ENCODE results near the gene TUBA4B. TPM values are rescaled to one million over a fixed set of nuclear protein-coding genes. Genes with fewer than 3 reads are reported as not detected.

Gene TUBA4B
- total RNA-seq, 1 donor from 2014 or later: not detected

GRCh38 chr2:219279916-219280516 is 27.0 kb downstream of the TUBA4B start:
- DNase-seq: no peak
- Histone ChIP-seq H3K36me3 (peaks cover 49% of the 10 kb centered on the region), H3K4me1 (peaks cover 70% of the 10 kb centered on the region), H3K27me3 (ENCODE audit: low read depth) (no peaks in the 10 kb centered on the region), H3K4me3 (peak overlapping the region; percentile 88), H3K9me3 (replicated peaks) (no peaks in the 10 kb centered on the region), H3K27ac (replicated peaks) (peak overlapping the region; percentile 98)
- intact Hi-C loops (cut with micrococcal nuclease): no loop called here
- TF ChIP-seq, protein P1, sequence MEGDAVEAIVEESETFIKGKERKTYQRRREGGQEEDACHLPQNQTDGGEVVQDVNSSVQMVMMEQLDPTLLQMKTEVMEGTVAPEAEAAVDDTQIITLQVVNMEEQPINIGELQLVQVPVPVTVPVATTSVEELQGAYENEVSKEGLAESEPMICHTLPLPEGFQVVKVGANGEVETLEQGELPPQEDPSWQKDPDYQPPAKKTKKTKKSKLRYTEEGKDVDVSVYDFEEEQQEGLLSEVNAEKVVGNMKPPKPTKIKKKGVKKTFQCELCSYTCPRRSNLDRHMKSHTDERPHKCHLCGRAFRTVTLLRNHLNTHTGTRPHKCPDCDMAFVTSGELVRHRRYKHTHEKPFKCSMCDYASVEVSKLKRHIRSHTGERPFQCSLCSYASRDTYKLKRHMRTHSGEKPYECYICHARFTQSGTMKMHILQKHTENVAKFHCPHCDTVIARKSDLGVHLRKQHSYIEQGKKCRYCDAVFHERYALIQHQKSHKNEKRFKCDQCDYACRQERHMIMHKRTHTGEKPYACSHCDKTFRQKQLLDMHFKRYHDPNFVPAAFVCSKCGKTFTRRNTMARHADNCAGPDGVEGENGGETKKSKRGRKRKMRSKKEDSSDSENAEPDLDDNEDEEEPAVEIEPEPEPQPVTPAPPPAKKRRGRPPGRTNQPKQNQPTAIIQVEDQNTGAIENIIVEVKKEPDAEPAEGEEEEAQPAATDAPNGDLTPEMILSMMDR (IDR thresholded peaks at IDR 0.05; ENCODE audit: borderline replicate concordance): no peak

DNA sequence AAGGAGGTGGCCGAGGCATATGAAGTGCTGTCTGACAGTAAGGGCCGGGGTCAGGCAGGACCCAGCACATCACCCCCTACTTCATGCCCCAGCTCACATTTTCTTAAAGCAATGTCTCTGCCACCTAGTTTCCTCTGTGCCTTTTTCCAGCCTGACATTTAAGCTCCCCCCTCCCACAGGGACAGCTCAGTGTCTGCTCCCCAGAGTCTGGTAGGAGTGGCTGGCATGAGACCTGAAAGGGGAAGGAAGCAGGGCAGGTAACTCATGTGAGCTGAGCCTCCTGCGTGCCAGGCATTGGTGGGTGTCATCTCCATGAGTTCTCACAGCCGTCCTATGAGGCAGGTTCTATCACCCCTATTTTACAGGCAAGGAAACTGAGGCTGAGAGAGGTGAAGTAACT is 27.6 kb downstream of the TUBA4B start:
- Histone ChIP-seq H3K27me3 (ENCODE audit: low read depth) (no peaks in the 10 kb centered on the region), H3K4me3 (peak overlapping the region; percentile 88), H3K36me3 (peaks cover 55% of the 10 kb centered on the region), H3K27ac (replicated peaks) (peak overlapping the region; percentile 98), H3K4me1 (peaks cover 75% of the 10 kb centered on the region), H3K9me3 (replicated peaks) (no peaks in the 10 kb centered on the region)
- intact Hi-C loops (cut with micrococcal nuclease): no loop called here
- no peak for DNase-seq
- TF ChIP-seq, protein P1 (IDR thresholded peaks at IDR 0.05; ENCODE audit: borderline replicate concordance): no peak

GRCh38 chr2:219281588-219281987 is 28.5 kb downstream of the TUBA4B start:
- Histone ChIP-seq H3K4me3 (no peak overlapping the region), H3K9me3 (replicated peaks) (no peaks in the 10 kb centered on the region), H3K4me1 (peaks cover 81% of the 10 kb centered on the region), H3K36me3 (peaks cover 58% of the 10 kb centered on the region), H3K27ac (replicated peaks) (no peak overlapping the region), H3K27me3 (ENCODE audit: low read depth) (no peaks in the 10 kb centered on the region)
- TF ChIP-seq, protein P1 (IDR thresholded peaks at IDR 0.05; ENCODE audit: borderline replicate concordance): no peak
- intact Hi-C loops (cut with micrococcal nuclease): no loop called here
- no peak for DNase-seq

DNA sequence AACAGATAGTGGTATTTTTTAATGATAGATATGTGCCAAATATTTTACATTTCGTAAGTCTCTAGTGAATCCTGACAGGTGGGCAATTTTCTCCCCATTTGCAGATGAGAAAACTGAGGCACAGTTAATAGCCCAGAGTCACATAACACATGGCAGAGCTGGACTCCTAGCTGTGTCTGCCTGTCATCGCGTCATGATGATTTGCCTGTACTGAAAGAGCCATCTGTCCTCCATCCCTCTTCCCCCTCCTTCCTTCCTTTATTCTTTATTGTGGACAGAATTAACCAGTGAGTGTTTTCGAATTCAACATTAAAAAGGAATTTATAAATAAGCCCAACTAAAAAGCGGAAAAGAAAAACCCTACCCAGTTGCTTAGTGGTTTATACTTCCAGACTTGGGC is 29.3 kb downstream of the TUBA4B start:
- Histone ChIP-seq H3K27ac (replicated peaks) (no peak overlapping the region), H3K4me1 (peaks cover 82% of the 10 kb centered on the region), H3K27me3 (ENCODE audit: low read depth) (no peaks in the 10 kb centered on the region), H3K4me3 (no peak overlapping the region), H3K9me3 (replicated peaks) (no peaks in the 10 kb centered on the region), H3K36me3 (peaks cover 61% of the 10 kb centered on the region)
- intact Hi-C loops (cut with micrococcal nuclease): no loop called here
- DNase-seq: no peak
- TF ChIP-seq, protein P1 (IDR thresholded peaks at IDR 0.05; ENCODE audit: borderline replicate concordance): no peak

DNA sequence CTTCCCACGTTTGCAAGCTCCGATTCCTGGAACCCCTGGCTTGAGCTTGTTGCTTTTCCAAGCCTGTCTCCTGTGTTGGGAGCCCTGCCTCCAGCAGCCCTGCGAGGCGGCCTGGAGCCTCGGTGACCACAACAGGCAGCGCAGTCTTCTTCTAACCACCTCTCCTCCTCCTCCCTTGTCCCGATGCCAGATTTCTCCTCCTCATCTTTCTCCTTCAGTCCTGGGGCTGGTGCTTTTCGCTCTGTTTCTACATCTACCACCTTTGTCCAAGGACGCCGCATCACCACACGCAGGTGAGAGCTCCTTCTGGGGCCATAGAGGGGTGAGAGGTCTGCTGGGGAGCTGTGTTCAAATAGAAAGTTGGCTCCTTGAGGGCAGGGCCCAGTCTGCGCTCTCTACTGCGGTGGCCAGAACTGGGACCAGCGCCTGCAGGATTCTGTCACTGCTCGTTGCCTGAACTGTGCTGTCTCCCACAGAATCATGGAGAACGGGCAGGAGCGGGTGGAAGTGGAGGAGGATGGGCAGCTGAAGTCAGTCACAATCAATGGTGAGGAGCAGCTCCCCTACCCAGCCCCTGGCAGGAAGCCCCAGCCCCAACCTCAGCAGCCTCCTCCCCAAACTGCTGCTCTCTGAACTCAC is 30.0 kb downstream of the TUBA4B start:
- Histone ChIP-seq H3K27ac (replicated peaks) (no peak overlapping the region), H3K4me1 (peaks cover 76% of the 10 kb centered on the region)

More for the DNA sequence above, 30.0 kb downstream of the TUBA4B start:
- TF ChIP-seq, protein P1 (IDR thresholded peaks at IDR 0.05; ENCODE audit: borderline replicate concordance): no peak
- no peak for DNase-seq
- peaks cover 61% of the 10 kb centered on the region for H3K36me3 ChIP-seq
- no peaks in the 10 kb centered on the region for H3K27me3 ChIP-seq (ENCODE audit: low read depth)
- H3K9me3 ChIP-seq (replicated peaks): no peaks in the 10 kb centered on the region
- H3K4me3 ChIP-seq: no peak overlapping the region
- intact Hi-C loops (cut with micrococcal nuclease): no loop called here
